Glutamatergic neuron (in vitro differentiated cells): Measurements from ENCODE around the gene ACVR2A. TPM values are rescaled to one million over a fixed set of nuclear protein-coding genes. Genes with fewer than 3 reads are reported as not detected.

ENCODE experiments used
- DNase-seq: peaks from one replicate; pipeline ENCODE4 v3.0.0; 2022
- H3K27ac Mint-ChIP-seq: one replicate; pipeline ENCODE4 v1.8.0; 2020; ENCODE audit warnings: mild to moderate bottlenecking, mixed read lengths, inconsistent platforms; ENCODE audit not compliant: unreplicated experiment
- H3K27me3 Mint-ChIP-seq: one replicate; pipeline ENCODE4 v1.8.0; 2020; ENCODE audit warnings: mild to moderate bottlenecking, moderate library complexity, mixed read lengths, inconsistent platforms; ENCODE audit not compliant: unreplicated experiment
- H3K36me3 Mint-ChIP-seq: one replicate; pipeline ENCODE4 v1.8.0; 2020; ENCODE audit warnings: mild to moderate bottlenecking, mixed read lengths, inconsistent platforms; ENCODE audit not compliant: unreplicated experiment
- H3K4me1 Mint-ChIP-seq: one replicate; pipeline ENCODE4 v1.8.0; 2020; ENCODE audit warnings: mild to moderate bottlenecking, low read depth, mixed read lengths, inconsistent platforms; ENCODE audit not compliant: unreplicated experiment
- H3K4me3 Mint-ChIP-seq: one replicate; pipeline ENCODE4 v1.8.0; 2020; ENCODE audit warnings: mild to moderate bottlenecking, mixed read lengths, inconsistent platforms; ENCODE audit not compliant: unreplicated experiment
- H3K9me3 Mint-ChIP-seq: one replicate; pipeline ENCODE4 v1.8.0; 2020; ENCODE audit warnings: mild to moderate bottlenecking, moderate library complexity, mixed read lengths, inconsistent platforms; ENCODE audit not compliant: unreplicated experiment
- total RNA-seq: library from RNA; stranded (reverse); fragmentation: NEBNext Ultra II Directional; extraction: Animal tissue kit (Norgen Biotek cat#: 25700); gene quantifications from one replicate; pipeline ENCODE4 v1.2.1, GENCODE V29; 2021; ENCODE audit not compliant: unreplicated experiment
- TF ChIP-seq, protein P1 (sequence below): fragments of 200-600 bp; sonication (generic); IDR thresholded peaks from one replicate; pipeline ENCODE4 v1.5.0; 2021; ENCODE audit not compliant: partially characterized antibody, unreplicated experiment

The ACVR2A gene
- total RNA-seq, 1 donor from 2014 or later: 110 TPM

- DNase-seq: no peak
- no peaks in the 10 kb centered on the region for H3K36me3 Mint-ChIP-seq
- peaks cover 3% of the 10 kb centered on the region for H3K27me3 Mint-ChIP-seq
- TF ChIP-seq, protein P1, sequence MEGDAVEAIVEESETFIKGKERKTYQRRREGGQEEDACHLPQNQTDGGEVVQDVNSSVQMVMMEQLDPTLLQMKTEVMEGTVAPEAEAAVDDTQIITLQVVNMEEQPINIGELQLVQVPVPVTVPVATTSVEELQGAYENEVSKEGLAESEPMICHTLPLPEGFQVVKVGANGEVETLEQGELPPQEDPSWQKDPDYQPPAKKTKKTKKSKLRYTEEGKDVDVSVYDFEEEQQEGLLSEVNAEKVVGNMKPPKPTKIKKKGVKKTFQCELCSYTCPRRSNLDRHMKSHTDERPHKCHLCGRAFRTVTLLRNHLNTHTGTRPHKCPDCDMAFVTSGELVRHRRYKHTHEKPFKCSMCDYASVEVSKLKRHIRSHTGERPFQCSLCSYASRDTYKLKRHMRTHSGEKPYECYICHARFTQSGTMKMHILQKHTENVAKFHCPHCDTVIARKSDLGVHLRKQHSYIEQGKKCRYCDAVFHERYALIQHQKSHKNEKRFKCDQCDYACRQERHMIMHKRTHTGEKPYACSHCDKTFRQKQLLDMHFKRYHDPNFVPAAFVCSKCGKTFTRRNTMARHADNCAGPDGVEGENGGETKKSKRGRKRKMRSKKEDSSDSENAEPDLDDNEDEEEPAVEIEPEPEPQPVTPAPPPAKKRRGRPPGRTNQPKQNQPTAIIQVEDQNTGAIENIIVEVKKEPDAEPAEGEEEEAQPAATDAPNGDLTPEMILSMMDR: no peak
- no peaks in the 10 kb centered on the region for H3K9me3 Mint-ChIP-seq
- H3K4me1 Mint-ChIP-seq: peaks cover 7% of the 10 kb centered on the region
- no peak overlapping the region for H3K27ac Mint-ChIP-seq
- H3K4me3 Mint-ChIP-seq: no peak overlapping the region
These were observed 132.8 kb downstream of the ACVR2A start for GRCh38 chr2:147977679-147978078.

Other genes with a start within 250 kb of the ACVR2A start
- 72.9 TPM for gene ORC4, start 175.7 kb downstream of the ACVR2A start, total RNA-seq
- 95.4 TPM for gene MBD5, start 176.1 kb downstream of the ACVR2A start, total RNA-seq